DMS53 (cell line): ENCODE measurements around the gene ZNF57.
A peak's percentile ranks its signal among the peaks of the same experiment; 100 is the strongest.
"Not testable (repeated sequence)": the region's sequence is repeated elsewhere in the genome, so short reads cannot be mapped to it uniquely, and the experiment has no call there.

Experiments used
- DNase-seq: peaks from one replicate; lab custom pipeline; 2025; lab: John Stamatoyannopoulos, UW

The ZNF57 gene

GRCh38 chr19:2952953-2953481 is 52.3 kb downstream of the ZNF57 start:
- DNase-seq, result peak; percentile 65

- DNase-seq, result no peak
These were observed 56.4 kb downstream of the ZNF57 start for GRCh38 chr19:2957160-2957559.

GRCh38 chr19:2960120-2960519 is 59.4 kb downstream of the ZNF57 start:
- DNase-seq, result no peak

- DNase-seq, result peak; percentile 73
These were observed 61.4 kb downstream of the ZNF57 start for GRCh38 chr19:2962018-2962670.

GRCh38 chr19:2963122-2963521 is 62.4 kb downstream of the ZNF57 start:
- no peak for DNase-seq

- DNase-seq, result not testable (repeated sequence)
These were observed 62.9 kb downstream of the ZNF57 start for GRCh38 chr19:2963631-2964030.

- DNase-seq, result no peak
These were observed 64.1 kb downstream of the ZNF57 start for GRCh38 chr19:2964874-2965273.

- DNase-seq, result no peak
These were observed 67.2 kb downstream of the ZNF57 start for GRCh38 chr19:2967972-2968371.
